ENCODE data around the gene PTPRN2.

Gene PTPRN2

DNA sequence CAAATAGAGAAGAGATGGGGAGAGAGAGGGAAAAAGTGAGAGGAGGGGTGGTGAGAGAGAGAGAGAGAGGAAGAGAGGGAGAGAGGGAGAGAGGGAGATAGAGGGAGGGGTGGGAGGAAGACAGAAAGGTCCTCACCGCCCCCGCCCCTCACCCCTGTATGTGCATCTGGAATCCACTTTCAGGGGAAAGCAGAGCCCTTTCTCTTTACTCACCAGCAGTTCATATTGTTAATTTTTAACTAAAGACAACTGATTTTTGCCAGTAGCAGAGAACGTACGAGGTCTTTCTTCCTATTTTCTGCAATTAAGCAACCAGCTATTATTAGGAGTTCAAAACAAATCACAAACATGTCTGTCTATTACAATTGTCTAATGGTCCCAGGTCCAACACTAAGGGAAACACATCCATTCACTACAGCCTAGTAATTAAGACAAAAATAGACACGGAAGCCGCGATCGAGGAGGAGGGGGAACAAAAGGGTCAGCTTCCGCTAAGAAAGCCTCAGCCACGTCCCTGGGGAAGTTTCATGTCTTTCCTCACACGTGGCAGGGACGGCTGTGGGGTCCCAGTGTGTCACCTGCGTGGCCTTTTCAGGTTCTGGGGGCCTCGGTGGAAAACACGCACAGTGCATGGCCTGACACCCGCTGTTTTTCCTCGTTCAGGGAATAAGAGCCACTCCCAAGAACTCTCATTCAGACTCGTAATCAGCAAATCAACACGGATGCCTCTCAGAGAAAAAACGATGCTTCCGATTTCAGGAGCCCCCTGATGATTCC is 572.0 kb downstream of the PTPRN2 start:
- no peak for DNase-seq (ENCODE audit: low spot score)

- DNase-seq (ENCODE audit: low spot score), result no peak
These were observed 572.6 kb downstream of the PTPRN2 start for GRCh38 chr7:158014976-158015375.

DNA sequence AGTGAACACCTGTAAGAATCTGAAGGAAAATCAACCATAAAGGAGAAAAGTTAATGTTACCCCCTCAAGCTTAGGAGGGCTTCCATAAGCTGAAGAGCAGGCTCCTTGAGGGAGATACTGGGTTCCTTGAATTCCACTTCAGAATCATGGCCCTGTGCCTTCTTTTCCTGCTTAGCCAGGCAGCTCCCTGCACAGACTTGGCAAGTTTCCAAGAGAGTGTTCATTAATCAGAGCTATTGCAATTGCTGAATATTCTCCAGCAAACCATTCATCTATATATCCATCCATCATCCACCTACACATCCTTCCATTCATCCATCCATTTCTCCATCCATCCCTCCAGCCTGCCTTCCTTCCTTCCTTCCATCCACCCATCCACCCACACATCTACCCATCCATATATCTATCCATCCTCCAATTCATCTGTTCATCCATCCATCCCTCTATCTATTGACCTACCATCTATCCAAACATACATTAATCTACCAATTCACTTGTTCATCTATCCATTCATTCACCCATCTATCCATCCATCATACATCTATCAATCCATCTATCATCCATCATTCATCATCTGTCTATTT is 574.4 kb downstream of the PTPRN2 start:
- no peak for DNase-seq (ENCODE audit: low spot score)

GRCh38 chr7:158011941-158012340 is 575.7 kb downstream of the PTPRN2 start:
- DNase-seq (ENCODE audit: low spot score), result no peak

- DNase-seq (ENCODE audit: low spot score), result peak; percentile 4
These were observed 576.5 kb downstream of the PTPRN2 start for GRCh38 chr7:158010961-158011693.

DNA sequence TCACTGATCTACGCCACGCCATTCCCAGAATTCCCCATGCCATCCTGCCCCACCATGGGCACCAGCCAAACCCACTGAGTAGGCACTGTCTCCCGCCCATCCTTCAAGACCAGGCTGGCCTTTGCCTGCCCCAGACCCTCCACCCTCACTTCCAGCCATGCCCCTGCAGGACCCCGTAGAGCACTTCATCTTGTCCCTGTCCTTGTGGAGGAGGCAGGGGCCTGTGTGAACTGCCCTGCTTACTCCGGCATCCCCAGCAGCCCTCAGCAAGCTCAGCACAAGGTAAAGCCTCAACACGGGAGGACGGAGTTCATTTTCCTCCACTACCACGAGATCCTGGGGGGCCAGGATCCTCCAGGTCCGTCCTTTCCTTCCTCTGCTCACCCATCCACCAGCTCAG is 577.7 kb downstream of the PTPRN2 start:
- DNase-seq (ENCODE audit: low spot score), result no peak

DNA sequence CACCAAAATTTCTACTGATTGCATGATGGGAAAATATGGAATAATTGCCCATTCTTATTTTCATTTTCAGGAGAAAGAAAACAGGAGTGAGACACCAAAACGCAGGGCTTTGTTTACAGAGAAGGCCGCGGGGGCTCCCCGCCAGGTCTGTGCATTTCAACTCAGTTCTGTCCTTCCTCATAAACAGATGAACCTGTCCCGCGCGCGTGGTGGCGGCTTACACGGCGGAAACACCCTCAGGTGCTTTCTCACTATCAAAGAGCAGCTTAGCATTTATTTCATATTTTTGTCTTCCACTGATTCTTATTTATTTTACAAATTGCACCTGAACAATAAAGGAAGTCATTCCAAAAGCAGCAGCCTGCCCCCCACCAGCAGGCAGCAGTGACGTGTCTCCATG is 579.4 kb downstream of the PTPRN2 start:
- no peak for DNase-seq (ENCODE audit: low spot score)

DNA sequence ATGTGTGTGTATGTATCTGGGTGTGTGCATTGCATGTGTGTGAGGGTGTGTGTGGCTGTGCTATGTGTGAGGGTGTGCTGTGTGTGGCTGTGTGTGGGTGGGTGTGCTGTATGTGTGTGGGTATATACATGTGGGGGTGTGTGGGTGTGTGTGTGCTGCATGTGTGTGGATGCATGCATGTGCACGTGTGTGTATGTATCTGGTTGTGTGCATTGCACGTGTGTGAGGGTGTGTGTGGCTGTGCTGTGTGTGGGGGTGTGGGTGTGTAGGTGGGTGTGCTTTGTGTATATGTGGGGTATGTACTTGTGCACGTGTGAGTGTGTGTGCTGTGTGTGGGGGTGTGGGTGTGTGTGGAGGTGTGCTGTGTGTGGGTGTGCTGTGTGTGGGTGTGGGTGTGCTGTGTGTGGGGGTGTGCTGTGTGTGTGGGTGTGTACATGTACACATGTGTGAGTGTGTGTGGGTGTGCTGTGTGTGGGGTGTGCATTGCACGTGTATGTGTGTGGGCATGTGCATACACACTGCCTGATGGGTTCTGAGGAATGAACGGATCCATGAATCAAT is 579.8 kb downstream of the PTPRN2 start:
- DNase-seq (ENCODE audit: low spot score), result no peak

GRCh38 chr7:158006841-158007696 is 580.6 kb downstream of the PTPRN2 start:
- no peak for DNase-seq (ENCODE audit: low spot score)

DNA sequence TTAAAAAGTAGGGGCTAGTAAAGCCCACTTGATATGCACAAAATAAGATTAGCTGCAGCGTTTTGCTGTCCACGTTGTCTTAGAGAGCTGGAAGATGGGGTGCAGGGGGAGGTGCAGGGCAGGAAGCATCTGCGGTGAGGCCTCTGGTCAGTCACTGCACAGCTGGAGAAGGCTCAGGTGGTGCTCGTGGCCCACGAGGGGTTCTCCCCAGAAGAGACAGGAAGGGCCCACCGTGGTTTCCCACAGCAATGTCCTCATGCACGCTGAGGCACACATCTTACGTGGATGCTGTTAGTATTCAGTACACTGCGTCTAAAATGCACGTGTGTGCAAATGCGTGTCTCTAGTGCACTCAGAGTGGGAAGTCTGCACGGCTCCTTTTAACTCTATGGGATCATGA is 582.1 kb downstream of the PTPRN2 start:
- no peak for DNase-seq (ENCODE audit: low spot score)

GRCh38 chr7:158004123-158004490 is 583.5 kb downstream of the PTPRN2 start:
- DNase-seq (ENCODE audit: low spot score), result no peak

DNA sequence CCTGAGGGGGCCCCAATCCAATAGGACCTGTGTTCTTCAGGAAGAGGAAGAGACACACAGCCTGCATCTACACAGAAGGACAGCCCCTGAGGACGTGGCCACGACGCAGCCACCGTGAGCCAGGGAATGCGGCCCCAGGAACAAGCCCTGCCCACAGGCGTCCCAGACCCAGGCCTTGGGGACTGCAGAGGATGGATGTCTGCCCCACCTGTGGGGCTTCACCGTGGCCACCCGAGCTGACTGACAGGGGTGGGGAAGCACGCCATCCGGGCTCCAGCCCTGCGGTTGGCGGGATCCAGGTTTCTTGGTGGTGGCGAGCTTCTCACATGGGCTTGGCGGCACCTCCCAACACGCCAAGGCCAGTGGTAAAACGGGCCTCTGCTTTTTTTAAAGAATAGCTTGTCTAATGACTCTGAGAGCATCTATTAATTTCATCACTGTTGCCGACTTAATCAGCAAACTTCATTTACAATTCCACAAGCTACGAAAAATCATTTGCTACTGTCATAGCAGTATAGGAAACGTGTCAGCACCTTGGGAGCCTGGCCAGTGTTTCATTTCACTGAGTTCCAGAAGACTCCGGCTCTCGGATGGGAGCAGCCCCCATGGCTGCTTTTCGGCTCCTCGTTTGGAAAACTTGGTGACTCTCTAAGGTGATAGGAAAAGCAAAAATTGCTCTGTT is 584.0 kb downstream of the PTPRN2 start:
- no peak for DNase-seq (ENCODE audit: low spot score)

- no peak for DNase-seq (ENCODE audit: low spot score)
These were observed 585.0 kb downstream of the PTPRN2 start for GRCh38 chr7:158002486-158003080.

DNA sequence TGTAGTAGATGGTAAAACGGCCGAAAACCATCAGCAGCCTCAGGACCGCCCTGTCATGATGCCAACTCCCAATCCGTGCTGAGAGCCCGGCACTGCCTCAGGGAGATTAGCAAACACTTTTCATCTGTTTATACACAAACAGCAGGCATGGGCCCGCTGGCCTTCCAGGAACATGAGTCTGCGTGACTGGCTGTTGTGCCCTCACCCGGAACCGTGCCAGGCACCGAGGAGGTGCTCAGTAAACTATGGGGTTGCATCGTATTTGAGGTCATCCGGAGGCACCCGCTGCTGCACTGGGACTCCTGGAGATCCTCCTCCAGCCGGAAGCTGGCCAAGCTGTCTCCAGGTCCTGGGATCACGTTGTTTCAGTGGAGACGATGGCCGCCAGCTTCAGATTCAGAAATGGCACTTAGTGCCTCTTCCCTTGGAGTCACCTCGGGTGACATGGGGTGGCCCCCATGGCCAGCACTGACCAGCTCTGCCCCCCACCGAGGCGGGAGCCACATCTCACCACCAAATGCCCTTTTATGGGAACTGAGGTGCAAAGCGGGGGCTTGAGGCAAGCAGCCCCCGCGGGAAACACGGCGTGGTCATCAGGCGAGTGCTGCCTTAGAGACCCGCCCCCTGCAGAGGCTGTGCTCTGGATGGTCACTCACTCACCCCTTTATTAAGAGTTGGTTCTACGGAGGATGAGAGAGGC is 585.9 kb downstream of the PTPRN2 start:
- DNase-seq (ENCODE audit: low spot score), result no peak

GRCh38 chr7:158001003-158001402 is 586.6 kb downstream of the PTPRN2 start:
- no peak for DNase-seq (ENCODE audit: low spot score)

DNA sequence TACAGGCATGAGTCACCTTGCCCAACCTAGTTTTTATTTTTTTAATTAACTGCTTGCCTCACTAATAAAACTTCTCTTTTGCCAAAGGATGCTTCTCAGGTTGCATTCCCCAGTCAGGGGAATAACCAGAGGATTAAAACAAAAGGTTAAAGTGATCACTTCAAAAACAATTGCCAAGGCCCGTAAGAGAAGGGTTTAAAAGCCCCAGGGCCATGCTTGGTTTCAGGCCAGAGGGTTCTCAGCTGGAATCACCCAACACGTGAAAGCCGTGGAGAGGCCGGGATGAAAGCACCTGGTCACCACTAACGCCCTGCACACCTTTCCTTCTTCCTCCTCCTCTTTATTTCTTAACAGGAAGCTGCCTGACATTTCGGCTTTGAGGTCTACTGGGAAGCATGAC is 587.5 kb downstream of the PTPRN2 start:
- no peak for DNase-seq (ENCODE audit: low spot score)

GRCh38 chr7:157998884-157999552 is 588.6 kb downstream of the PTPRN2 start:
- DNase-seq (ENCODE audit: low spot score), result no peak

DNA sequence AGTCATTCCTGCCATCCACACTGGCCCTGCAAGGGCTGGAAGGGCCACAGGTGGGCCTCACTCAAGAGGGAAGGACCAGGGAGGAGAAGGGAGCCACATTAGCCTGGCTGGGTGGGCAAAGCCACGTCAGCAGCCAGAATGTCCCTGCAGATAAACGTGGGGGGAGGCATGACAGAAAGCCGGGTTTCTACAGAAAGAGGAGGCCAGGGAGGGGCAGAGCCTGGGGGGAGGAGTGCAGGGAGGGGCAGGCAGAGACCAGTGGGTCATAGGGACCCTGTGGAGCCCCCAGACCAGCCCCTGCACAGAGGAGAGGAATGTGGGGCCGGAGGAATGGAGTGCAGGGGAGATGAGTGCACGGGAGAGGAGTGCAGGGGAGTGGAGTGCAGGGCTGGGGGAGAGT is 590.2 kb downstream of the PTPRN2 start:
- no peak for DNase-seq (ENCODE audit: low spot score)

GRCh38 chr7:157997080-157997440 is 590.6 kb downstream of the PTPRN2 start:
- DNase-seq (ENCODE audit: low spot score), result no peak
